HepG2 (cell line): ENCODE measurements around the gene UNC93A. TPM values are rescaled to one million over a fixed set of nuclear protein-coding genes. Genes with fewer than 3 reads are reported as not detected.

Source experiments
- ATAC-seq: fragments of 200-7000 bp; cut with Tn5 transposase; 3 replicates; pipeline ENCODE4 v1.9.1; 2020; ENCODE audit warnings: mild to moderate bottlenecking, moderate library complexity
- BruUV-seq: library from RNA; stranded (reverse); fragments of 400-500 nt; replicated peaks from 2 replicates; lab custom pipeline; 2021; lab: Mats Ljungman, UMichigan
- CTCF ChIA-PET: fragments of 300-600 bp; formaldehyde crosslinking; extraction: SDS; loops from one replicate; lab custom pipeline; 2021; ENCODE audit warnings: low total read pairs, inconsistent platforms, low intra/inter-chr PET ratio; lab: Yijun Ruan, JAX
- POLR2A ChIA-PET: fragments of 350-600 bp; sonication (Branson Sonifier 250); formaldehyde crosslinking; loops from one replicate; lab custom pipeline; 2020; ENCODE audit warnings: antibody characterized with exemption, inconsistent platforms; lab: Yijun Ruan, JAX
- DNase-seq: peaks from one replicate; pipeline ENCODE4 v3.0.0-alpha.2; 2015; ENCODE audit warnings: low spot score
- FAIRE-seq: peaks from 3 replicates; lab custom pipeline; 2011; peaks lifted over from hg19 to GRCh38; lab: Jason Lieb, UNC
- H2AFZ ChIP-seq: one replicate; pipeline ENCODE4 v1.6.1; 2011; ENCODE audit warnings: low read length, inconsistent platforms
- H3K27ac ChIP-seq: fragments of 300-600 bp; 3 replicates; pipeline ENCODE4 v1.8.0; 2011; ENCODE audit warnings: mixed run types, mild to moderate bottlenecking, mixed read lengths, low read length, inconsistent platforms; ENCODE audit not compliant: insufficient read depth; ENCODE audit errors: extremely low read length
- H3K27me3 ChIP-seq, 2 experiments: fragments of 200-600 bp in 1 of 2; 2 replicates in 1 of 2; 3 replicates in 1 of 2; pipeline versions ENCODE4 v1.6.0 to v1.8.0; 2011; ENCODE audit warnings: low read length in 2 of 2, mild to moderate bottlenecking in 2 of 2, moderate library complexity in 2 of 2, inconsistent platforms in 1 of 2; ENCODE audit not compliant: insufficient read depth in 2 of 2, control insufficient read depth in 1 of 2
- H3K36me3 ChIP-seq, 2 experiments: fragments of 200-600 bp in 1 of 2; replicated peaks in 1 of 2; 2 replicates in 1 of 2; 3 replicates in 1 of 2; pipeline versions ENCODE4 v1.5.1 to v1.8.0; 2011; ENCODE audit warnings: low read length in 2 of 2, inconsistent platforms in 1 of 2; ENCODE audit not compliant: insufficient read depth in 2 of 2, control insufficient read depth in 1 of 2
- H3K4me1 ChIP-seq: 2 replicates; pipeline ENCODE4 v1.5.1; 2012; ENCODE audit warnings: low read length, inconsistent platforms; ENCODE audit not compliant: insufficient read depth
- H3K4me2 ChIP-seq: 2 replicates; pipeline ENCODE4 v1.6.0; 2011; ENCODE audit warnings: low read depth, low read length, inconsistent platforms
- H3K4me3 ChIP-seq, 3 experiments: fragments of 200-600 bp in 1 of 3; sonication (generic), shearing (Covaris generic) in 1 of 3; replicated peaks in 1 of 3; 2 replicates each; pipeline ENCODE4 v1.5.1; 2011 to 2016; ENCODE audit warnings: low read length in 3 of 3, inconsistent platforms in 2 of 3, low read depth in 2 of 3, mild to moderate bottlenecking in 2 of 3, control low read depth in 1 of 3, mixed read lengths in 1 of 3; ENCODE audit not compliant: insufficient read depth in 1 of 3
- H3K79me2 ChIP-seq: one replicate; pipeline ENCODE4 v1.6.1; 2011; ENCODE audit warnings: low read length, inconsistent platforms; ENCODE audit not compliant: insufficient read depth
- H3K9ac ChIP-seq: 2 replicates; pipeline ENCODE4 v1.6.0; 2011; ENCODE audit warnings: mild to moderate bottlenecking, low read depth, low read length, inconsistent platforms; ENCODE audit not compliant: insufficient read depth
- H3K9me3 ChIP-seq: 2 replicates; pipeline ENCODE4 v1.5.1; 2012; ENCODE audit warnings: mild to moderate bottlenecking, low read length
- H4K20me1 ChIP-seq: 2 replicates; pipeline ENCODE4 v1.6.0; 2011; ENCODE audit warnings: inconsistent platforms, mild to moderate bottlenecking, low read length, moderate library complexity; ENCODE audit not compliant: insufficient read depth
- CC2D1A ChIP-seq: sonication (generic); formaldehyde crosslinking; IDR thresholded peaks from 2 replicates; pipeline ENCODE4 v1.8.1; 2023; ENCODE audit warnings: mild to moderate bottlenecking, missing genetic modification reagents
- SP2 ChIP-seq: sonication (generic); formaldehyde crosslinking; IDR thresholded peaks from 2 replicates; pipeline ENCODE4 v1.5.1; 2020; ENCODE audit warnings: mild to moderate bottlenecking, missing genetic modification reagents
- TBX3 ChIP-seq: fragments of 450-650 bp; IDR thresholded peaks from 2 replicates; pipeline ENCODE4 v1.6.1; 2017; ENCODE audit warnings: antibody characterized with exemption, mild to moderate bottlenecking, inconsistent platforms, borderline replicate concordance
- YEATS4 ChIP-seq: sonication (generic); formaldehyde crosslinking; IDR thresholded peaks from 2 replicates; pipeline ENCODE4 v1.4.0; 2020; ENCODE audit warnings: missing genetic modification reagents, borderline replicate concordance
- ZNF724P ChIP-seq: sonication (generic); formaldehyde crosslinking; IDR thresholded peaks from 2 replicates; pipeline ENCODE4 v1.8.0; 2022; ENCODE audit warnings: missing genetic modification reagents, borderline replicate concordance
- WGBS: methylation state at CpG from one replicate; pipeline ENCODE4 v1.1.6; 2017; ENCODE audit warnings: low lambda C conversion rate; 5-methylcytosine and 5-hydroxymethylcytosine counted together
- in situ Hi-C: cut with HindIII; loops from 2 replicates; pipeline ENCODE4 v1.10.0; 2017; ENCODE audit warnings: low pct_unique_long_range_greater_than_20kb; ENCODE audit not compliant: extremely low pct_ligation_motif_present
- intact Hi-C: fragments of 100-400 bp; cut with micrococcal nuclease; formaldehyde crosslinking; loops from one replicate; pipeline ENCODE4 v1.10.0; 2022; ENCODE audit not compliant: unreplicated experiment
- polyA plus RNA-seq, 8 experiments: library from polyadenylated mRNA; depleted of rRNA in 3 of 8; stranded (reverse) in 7 of 8; unstranded in 1 of 8; fragments of >200 nt; fragmentation: Illumina TruSeq in 4 of 8; extraction: Trizol in 4 of 8; gene quantifications; 2 replicates each; pipeline versions ENCODE4 v1.2.1 to v1.2.3, GENCODE V29; 2011 to 2016; ENCODE audit warnings: low read depth in 4 of 8, missing spikeins in 1 of 8, mixed read lengths in 1 of 8; ENCODE audit not compliant: insufficient read depth in 1 of 8
- total RNA-seq, 5 experiments: library from RNA; depleted of rRNA; stranded (reverse); fragments of >200 nt; fragmentation: Illumina TruSeq; extraction: Trizol; gene quantifications; 2 replicates each; pipeline ENCODE4 v1.2.3, GENCODE V29; 2016; ENCODE audit warnings: low read depth in 1 of 5
- TF ChIP-seq, protein P1 (sequence below): sonication (generic); formaldehyde crosslinking; IDR thresholded peaks from one replicate; pipeline ENCODE4 v1.5.1; 2020; ENCODE audit warnings: mild to moderate bottlenecking, missing genetic modification reagents; ENCODE audit errors: not compliant biosample characterization
- TF ChIP-seq, protein P2 (sequence below): sonication (generic); formaldehyde crosslinking; IDR thresholded peaks from 2 replicates; pipeline ENCODE4 v1.5.0; 2020; ENCODE audit warnings: missing genetic modification reagents
- TF ChIP-seq, protein P3 (sequence below): sonication (generic); formaldehyde crosslinking; IDR thresholded peaks from 2 replicates; pipeline ENCODE4 v1.5.0; 2020; ENCODE audit warnings: missing genetic modification reagents, mild to moderate bottlenecking, borderline replicate concordance

UNC93A gene
- total and polyA plus RNA-seq, 2 of the 13 experiments (the other 11 are each of a cell fraction or from before 2014, with no cell fraction given): 11.0 to 42.7 TPM

DNA sequence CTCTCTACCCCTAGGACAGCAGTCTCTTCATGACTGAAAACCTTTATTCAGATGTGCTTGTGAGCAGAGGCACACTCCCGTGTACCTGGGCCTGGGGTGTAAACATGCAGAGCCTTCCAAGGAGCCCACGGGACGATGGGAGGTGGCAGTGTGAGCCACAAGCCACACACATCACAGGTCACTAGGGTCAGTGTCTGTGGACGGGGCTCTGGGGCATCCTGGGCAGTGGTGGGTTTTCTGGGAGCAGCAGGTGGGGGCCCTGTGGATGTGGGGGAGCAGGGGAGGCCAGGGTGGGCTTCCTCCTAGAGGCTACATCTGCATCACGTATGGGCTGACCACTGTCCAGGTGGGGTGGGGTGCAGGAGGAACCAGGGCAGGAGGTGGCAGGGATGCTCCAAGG, 17.1 kb downstream of the UNC93A start:
- peak overlapping the region; percentile 91 for H3K9ac ChIP-seq
- no peaks in the 10 kb centered on the region for H4K20me1 ChIP-seq
- DNase-seq (no peak), ATAC-seq (no peak; the same call in 2 of the 3 replicates), FAIRE-seq (no peak)
- CTCF ChIA-PET: no interaction called here
- H2AFZ ChIP-seq: no peak overlapping the region
- no TSS peak for BruUV-seq
- H3K4me1 ChIP-seq: peaks cover 86% of the 10 kb centered on the region
- no peaks in the 10 kb centered on the region for H3K79me2 ChIP-seq
- no peaks in the 10 kb centered on the region for H3K9me3 ChIP-seq
- POLR2A ChIA-PET: interaction anchor here (0.9 to 5.1 kb wide), 19 partner anchors 8 to 116 kb away, joined by 3 to 177 read pairs (median 8); partner anchors contain the start of gene UNC93A
- H3K27ac ChIP-seq: peak overlapping the region; percentile 97
- H3K27me3 ChIP-seq: no peaks in the 10 kb centered on the region
- 0 out of 6 replicates have a peak overlapping the region, but pooled peaks of 1 of the 3 experiments have one; percentile 70 for H3K4me3 ChIP-seq
- 66% methylated on average over 5 of the region's 5 CpGs for WGBS
- H3K4me2 ChIP-seq: peak overlapping the region; percentile 99
- in situ Hi-C loops (no loop called here), intact Hi-C loops (loop anchor here (1.0 to 5.0 kb wide), 4 partner anchors 17 to 654 kb away; partner anchors contain the start of gene UNC93A)
- H3K36me3 ChIP-seq: no peaks in the 10 kb centered on the region
- TF ChIP-seq, protein P1, sequence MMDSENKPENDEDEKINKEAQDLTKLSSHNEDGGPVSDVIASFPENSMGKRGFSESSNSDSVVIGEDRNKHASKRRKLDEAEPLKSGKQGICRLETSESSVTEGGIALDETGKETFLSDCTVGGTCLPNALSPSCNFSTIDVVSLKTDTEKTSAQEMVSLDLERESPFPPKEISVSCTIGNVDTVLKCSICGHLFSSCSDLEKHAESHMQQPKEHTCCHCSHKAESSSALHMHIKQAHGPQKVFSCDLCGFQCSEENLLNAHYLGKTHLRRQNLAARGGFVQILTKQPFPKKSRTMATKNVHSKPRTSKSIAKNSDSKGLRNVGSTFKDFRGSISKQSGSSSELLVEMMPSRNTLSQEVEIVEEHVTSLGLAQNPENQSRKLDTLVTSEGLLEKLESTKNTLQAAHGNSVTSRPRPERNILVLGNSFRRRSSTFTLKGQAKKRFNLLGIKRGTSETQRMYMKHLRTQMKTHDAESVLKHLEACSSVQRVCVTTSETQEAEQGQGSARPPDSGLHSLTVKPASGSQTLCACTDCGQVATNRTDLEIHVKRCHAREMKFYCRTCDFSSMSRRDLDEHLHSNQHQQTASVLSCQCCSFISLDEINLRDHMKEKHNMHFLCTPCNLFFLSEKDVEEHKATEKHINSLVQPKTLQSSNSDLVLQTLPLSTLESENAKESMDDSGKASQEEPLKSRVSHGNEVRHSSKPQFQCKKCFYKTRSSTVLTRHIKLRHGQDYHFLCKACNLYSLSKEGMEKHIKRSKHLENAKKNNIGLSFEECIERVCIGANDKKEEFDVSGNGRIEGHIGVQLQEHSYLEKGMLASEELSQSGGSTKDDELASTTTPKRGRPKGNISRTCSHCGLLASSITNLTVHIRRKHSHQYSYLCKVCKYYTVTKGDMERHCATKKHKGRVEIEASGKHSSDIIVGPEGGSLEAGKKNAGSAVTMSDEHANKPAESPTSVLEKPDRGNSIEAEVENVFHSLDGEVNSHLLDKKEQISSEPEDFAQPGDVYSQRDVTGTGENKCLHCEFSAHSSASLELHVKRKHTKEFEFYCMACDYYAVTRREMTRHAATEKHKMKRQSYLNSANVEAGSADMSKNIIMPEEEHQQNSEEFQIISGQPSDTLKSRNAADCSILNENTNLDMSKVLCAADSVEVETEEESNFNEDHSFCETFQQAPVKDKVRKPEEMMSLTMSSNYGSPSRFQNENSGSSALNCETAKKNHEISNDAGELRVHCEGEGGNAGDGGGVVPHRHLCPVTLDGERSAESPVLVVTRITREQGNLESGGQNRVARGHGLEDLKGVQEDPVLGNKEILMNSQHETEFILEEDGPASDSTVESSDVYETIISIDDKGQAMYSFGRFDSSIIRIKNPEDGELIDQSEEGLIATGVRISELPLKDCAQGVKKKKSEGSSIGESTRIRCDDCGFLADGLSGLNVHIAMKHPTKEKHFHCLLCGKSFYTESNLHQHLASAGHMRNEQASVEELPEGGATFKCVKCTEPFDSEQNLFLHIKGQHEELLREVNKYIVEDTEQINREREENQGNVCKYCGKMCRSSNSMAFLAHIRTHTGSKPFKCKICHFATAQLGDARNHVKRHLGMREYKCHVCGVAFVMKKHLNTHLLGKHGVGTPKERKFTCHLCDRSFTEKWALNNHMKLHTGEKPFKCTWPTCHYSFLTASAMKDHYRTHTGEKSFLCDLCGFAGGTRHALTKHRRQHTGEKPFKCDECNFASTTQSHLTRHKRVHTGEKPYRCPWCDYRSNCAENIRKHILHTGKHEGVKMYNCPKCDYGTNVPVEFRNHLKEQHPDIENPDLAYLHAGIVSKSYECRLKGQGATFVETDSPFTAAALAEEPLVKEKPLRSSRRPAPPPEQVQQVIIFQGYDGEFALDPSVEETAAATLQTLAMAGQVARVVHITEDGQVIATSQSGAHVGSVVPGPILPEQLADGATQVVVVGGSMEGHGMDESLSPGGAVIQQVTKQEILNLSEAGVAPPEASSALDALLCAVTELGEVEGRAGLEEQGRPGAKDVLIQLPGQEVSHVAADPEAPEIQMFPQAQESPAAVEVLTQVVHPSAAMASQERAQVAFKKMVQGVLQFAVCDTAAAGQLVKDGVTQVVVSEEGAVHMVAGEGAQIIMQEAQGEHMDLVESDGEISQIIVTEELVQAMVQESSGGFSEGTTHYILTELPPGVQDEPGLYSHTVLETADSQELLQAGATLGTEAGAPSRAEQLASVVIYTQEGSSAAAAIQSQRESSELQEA (CRISPR knock-in tag): no peak
- TF ChIP-seq, protein P2, sequence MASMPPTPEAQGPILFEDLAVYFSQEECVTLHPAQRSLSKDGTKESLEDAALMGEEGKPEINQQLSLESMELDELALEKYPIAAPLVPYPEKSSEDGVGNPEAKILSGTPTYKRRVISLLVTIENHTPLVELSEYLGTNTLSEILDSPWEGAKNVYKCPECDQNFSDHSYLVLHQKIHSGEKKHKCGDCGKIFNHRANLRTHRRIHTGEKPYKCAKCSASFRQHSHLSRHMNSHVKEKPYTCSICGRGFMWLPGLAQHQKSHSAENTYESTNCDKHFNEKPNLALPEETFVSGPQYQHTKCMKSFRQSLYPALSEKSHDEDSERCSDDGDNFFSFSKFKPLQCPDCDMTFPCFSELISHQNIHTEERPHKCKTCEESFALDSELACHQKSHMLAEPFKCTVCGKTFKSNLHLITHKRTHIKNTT (CRISPR knock-in tag): no peak
- TF ChIP-seq CC2D1A (CRISPR knock-in tag) (peak; percentile 75; the same call in 1 of the 2 replicates), ZNF724P (peak; percentile 70; the same call in 1 of the 2 replicates), SP2 (peak; percentile 10; the same call in 1 of the 2 replicates), TBX3 (no peak), YEATS4 (CRISPR knock-in tag) (no peak)
- TF ChIP-seq, protein P3, sequence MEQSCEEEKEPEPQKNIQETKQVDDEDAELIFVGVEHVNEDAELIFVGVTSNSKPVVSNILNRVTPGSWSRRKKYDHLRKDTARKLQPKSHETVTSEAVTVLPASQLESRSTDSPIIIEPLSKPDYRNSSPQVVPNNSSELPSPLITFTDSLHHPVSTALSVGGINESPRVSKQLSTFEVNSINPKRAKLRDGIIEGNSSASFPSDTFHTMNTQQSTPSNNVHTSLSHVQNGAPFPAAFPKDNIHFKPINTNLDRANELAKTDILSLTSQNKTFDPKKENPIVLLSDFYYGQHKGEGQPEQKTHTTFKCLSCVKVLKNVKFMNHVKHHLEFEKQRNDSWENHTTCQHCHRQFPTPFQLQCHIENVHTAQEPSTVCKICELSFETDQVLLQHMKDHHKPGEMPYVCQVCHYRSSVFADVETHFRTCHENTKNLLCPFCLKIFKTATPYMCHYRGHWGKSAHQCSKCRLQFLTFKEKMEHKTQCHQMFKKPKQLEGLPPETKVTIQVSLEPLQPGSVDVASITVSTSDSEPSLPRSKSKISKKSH (CRISPR knock-in tag): peak; percentile 39; the same call in 1 of the 2 replicates
